AG04449 (cell line): ENCODE measurements around the gene SDK1.

Experiments used
- CTCF ChIA-PET: fragments of 350-600 bp; formaldehyde crosslinking; extraction: SDS; loops from one replicate; lab custom pipeline; 2021; ENCODE audit warnings: antibody characterized with exemption; lab: Yijun Ruan, JAX
- POLR2A ChIA-PET: fragments of 400-600, 350-600 bp; formaldehyde crosslinking; extraction: SDS; loops from one replicate; lab custom pipeline; 2020; ENCODE audit warnings: antibody characterized with exemption, inconsistent platforms; lab: Yijun Ruan, JAX
- DNase-seq: peaks from one replicate; pipeline ENCODE4 v3.0.0-alpha.2; 2010; ENCODE audit warnings: low read depth, low spot score
- H3K4me3 ChIP-seq: 2 replicates; pipeline ENCODE4 v1.5.1; 2011; ENCODE audit warnings: low read depth, mild to moderate bottlenecking, control low read depth, low read length
- CTCF ChIP-seq: IDR thresholded peaks from one replicate; pipeline ENCODE4 v1.5.1; 2011; ENCODE audit warnings: mild to moderate bottlenecking, moderate library complexity, low read length, control low read depth, inconsistent platforms; ENCODE audit not compliant: insufficient read depth; ENCODE audit errors: missing control alignments

Gene SDK1

GRCh38 chr7:3844540-3845151, 543.6 kb downstream of the SDK1 start:
- TF ChIP-seq CTCF, result no peak
- ChIA-PET POLR2A (no interaction called here), CTCF (no interaction called here)
- H3K4me3 ChIP-seq, result no peak overlapping the region
- no peak for DNase-seq

GRCh38 chr7:3846738-3847137, 545.7 kb downstream of the SDK1 start:
- POLR2A ChIA-PET, result no interaction called here
- CTCF ChIA-PET, result no interaction called here
- H3K4me3 ChIP-seq, result no peak overlapping the region
- no peak for DNase-seq
- no peak for TF ChIP-seq CTCF

- ChIA-PET CTCF (no interaction called here), POLR2A (no interaction called here)
- no peak overlapping the region for H3K4me3 ChIP-seq
- DNase-seq, result no peak
- no peak for TF ChIP-seq CTCF
Measured at GRCh38 chr7:3847336-3847735, 546.3 kb downstream of the SDK1 start.

GRCh38 chr7:3859431-3859830, 558.4 kb downstream of the SDK1 start:
- TF ChIP-seq CTCF, result no peak
- H3K4me3 ChIP-seq, result no peak overlapping the region
- CTCF ChIA-PET, result no interaction called here
- DNase-seq, result no peak
- POLR2A ChIA-PET, result no interaction called here

- ChIA-PET POLR2A (no interaction called here), CTCF (no interaction called here)
- TF ChIP-seq CTCF, result no peak
- DNase-seq, result no peak
- no peak overlapping the region for H3K4me3 ChIP-seq
Measured at GRCh38 chr7:3860932-3861331, 559.9 kb downstream of the SDK1 start.

- TF ChIP-seq CTCF, result no peak
- ChIA-PET CTCF (no interaction called here), POLR2A (no interaction called here)
- no peak for DNase-seq
- H3K4me3 ChIP-seq, result no peak overlapping the region
Measured at GRCh38 chr7:3861386-3861785, 560.3 kb downstream of the SDK1 start.
